Measurements from ENCODE around the gene LSM6. TPM values are rescaled to one million over a fixed set of nuclear protein-coding genes. Genes with fewer than 3 reads are reported as not detected.

LSM6 gene
- polyA plus RNA-seq, 3 donors from 2014 or later = 39.8 to 49.4 (median 49.3) TPM

GRCh38 chr4:146202665-146203064 lies 27.1 kb downstream of the LSM6 start:
- DNase-seq = no peak
- Mint-ChIP-seq H3K27ac (no peak overlapping the region), H3K36me3 (peaks cover 4 to 25% (median 18%) of the 10 kb centered on the region in 3 donors), H3K4me3 (no peak overlapping the region), H3K9me3 (peaks cover 0 to 5% (median 0%) of the 10 kb centered on the region in 6 donors), H3K27me3 (ENCODE audit: low read depth in 3 of 3) (peaks cover 0 to 2% (median 0%) of the 10 kb centered on the region in 3 donors), H3K4me1 (no peaks in the 10 kb centered on the region)

GRCh38 chr4:146207410-146207809 lies 31.9 kb downstream of the LSM6 start:
- H3K27ac Mint-ChIP-seq = no peak overlapping the region
- H3K27me3 Mint-ChIP-seq (ENCODE audit: low read depth in 3 of 3) = peaks cover 1 to 2% (median 1%) of the 10 kb centered on the region in 3 donors
- H3K4me3 Mint-ChIP-seq = no peak overlapping the region
- no peak for DNase-seq
- peaks cover 4 to 15% (median 13%) of the 10 kb centered on the region in 3 donors for H3K36me3 Mint-ChIP-seq
- peaks cover 0 to 5% (median 0%) of the 10 kb centered on the region in 6 donors for H3K9me3 Mint-ChIP-seq
- no peaks in the 10 kb centered on the region for H3K4me1 Mint-ChIP-seq

GRCh38 chr4:146210890-146211289 lies 35.4 kb downstream of the LSM6 start:
- Mint-ChIP-seq H3K4me3 (no peak overlapping the region), H3K27ac (no peak overlapping the region), H3K9me3 (no peaks in the 10 kb centered on the region), H3K36me3 (peaks cover 0 to 3% (median 0%) of the 10 kb centered on the region in 3 donors), H3K27me3 (ENCODE audit: low read depth in 3 of 3) (peaks cover 1 to 4% (median 3%) of the 10 kb centered on the region in 3 donors), H3K4me1 (no peaks in the 10 kb centered on the region)
- no peak for DNase-seq

GRCh38 chr4:146211440-146211839 lies 35.9 kb downstream of the LSM6 start:
- H3K27ac Mint-ChIP-seq = peak overlapping the region in 1 of 6 donors; percentile 43
- peaks cover 0 to 3% (median 0%) of the 10 kb centered on the region in 3 donors for H3K36me3 Mint-ChIP-seq
- no peak overlapping the region for H3K4me3 Mint-ChIP-seq
- H3K4me1 Mint-ChIP-seq = no peaks in the 10 kb centered on the region
- peaks cover 1 to 4% (median 3%) of the 10 kb centered on the region in 3 donors for H3K27me3 Mint-ChIP-seq (ENCODE audit: low read depth in 3 of 3)
- no peaks in the 10 kb centered on the region for H3K9me3 Mint-ChIP-seq
- DNase-seq = no peak

GRCh38 chr4:146212781-146213180 lies 37.3 kb downstream of the LSM6 start:
- H3K4me1 Mint-ChIP-seq = no peaks in the 10 kb centered on the region
- DNase-seq = no peak
- no peaks in the 10 kb centered on the region for H3K9me3 Mint-ChIP-seq
- peaks cover 0 to 3% (median 0%) of the 10 kb centered on the region in 3 donors for H3K36me3 Mint-ChIP-seq
- no peak overlapping the region for H3K4me3 Mint-ChIP-seq
- peaks cover 1 to 4% (median 3%) of the 10 kb centered on the region in 3 donors for H3K27me3 Mint-ChIP-seq (ENCODE audit: low read depth in 3 of 3)
- H3K27ac Mint-ChIP-seq = no peak overlapping the region

- H3K36me3 Mint-ChIP-seq = no peaks in the 10 kb centered on the region
- no peak within 1 kb of the TSS for H3K4me3 Mint-ChIP-seq
- DNase-seq = no peak
- H3K9me3 Mint-ChIP-seq = no peaks in the 10 kb centered on the region
- H3K27me3 Mint-ChIP-seq (ENCODE audit: low read depth in 3 of 3) = peaks cover 1 to 4% (median 3%) of the 10 kb centered on the region in 3 donors
- H3K4me1 Mint-ChIP-seq = no peaks in the 10 kb centered on the region
- H3K27ac Mint-ChIP-seq = peak within 1 kb of the TSS in 1 of 6 donors; percentile 23
These were observed 38.7 kb downstream of the LSM6 start, which contains the start of gene REELD1 for GRCh38 chr4:146214238-146214637. Gene REELD1 (plus strand): TSS chr4:146214538. CDS start chr4:146216953, 2,415 bp downstream.

- no peak for DNase-seq
- Mint-ChIP-seq H3K36me3 (no peaks in the 10 kb centered on the region), H3K4me3 (no peak overlapping the region), H3K4me1 (no peaks in the 10 kb centered on the region), H3K9me3 (no peaks in the 10 kb centered on the region), H3K27me3 (ENCODE audit: low read depth in 3 of 3) (peaks cover 0 to 2% (median 2%) of the 10 kb centered on the region in 3 donors), H3K27ac (no peak overlapping the region)
These were observed 46.8 kb downstream of the LSM6 start for GRCh38 chr4:146222313-146222712.

GRCh38 chr4:146224326-146224966 lies 48.9 kb downstream of the LSM6 start:
- no peaks in the 10 kb centered on the region for H3K36me3 Mint-ChIP-seq
- DNase-seq = no peak
- no peaks in the 10 kb centered on the region for H3K4me1 Mint-ChIP-seq
- H3K27ac Mint-ChIP-seq = no peak overlapping the region
- H3K4me3 Mint-ChIP-seq = no peak overlapping the region
- no peaks in the 10 kb centered on the region for H3K9me3 Mint-ChIP-seq
- H3K27me3 Mint-ChIP-seq (ENCODE audit: low read depth in 3 of 3) = peaks cover 2 to 5% (median 2%) of the 10 kb centered on the region in 3 donors

GRCh38 chr4:146229406-146229805 lies 53.9 kb downstream of the LSM6 start:
- no peaks in the 10 kb centered on the region for H3K9me3 Mint-ChIP-seq

GRCh38 chr4:146232131-146232722 lies 56.7 kb downstream of the LSM6 start:
- H3K27ac Mint-ChIP-seq = no peak overlapping the region
- no peak for DNase-seq
- H3K36me3 Mint-ChIP-seq = no peaks in the 10 kb centered on the region
- H3K27me3 Mint-ChIP-seq (ENCODE audit: low read depth in 3 of 3) = peaks cover 1 to 8% (median 5%) of the 10 kb centered on the region in 3 donors
- H3K4me1 Mint-ChIP-seq = no peaks in the 10 kb centered on the region
- H3K9me3 Mint-ChIP-seq = no peaks in the 10 kb centered on the region
- H3K4me3 Mint-ChIP-seq = no peak overlapping the region

More at GRCh38 chr4:146229406-146229805, 53.9 kb downstream of the LSM6 start:
- H3K4me3 Mint-ChIP-seq = no peak overlapping the region
- no peak overlapping the region for H3K27ac Mint-ChIP-seq
- DNase-seq = no peak
- H3K36me3 Mint-ChIP-seq = no peaks in the 10 kb centered on the region
- peaks cover under 1 to 5% (median 5%) of the 10 kb centered on the region in 3 donors for H3K27me3 Mint-ChIP-seq (ENCODE audit: low read depth in 3 of 3)
- no peaks in the 10 kb centered on the region for H3K4me1 Mint-ChIP-seq

- no peaks in the 10 kb centered on the region for H3K4me1 Mint-ChIP-seq
- H3K9me3 Mint-ChIP-seq = no peaks in the 10 kb centered on the region
These were observed 60.2 kb downstream of the LSM6 start for GRCh38 chr4:146235654-146236177.

GRCh38 chr4:146236216-146236615 lies 60.7 kb downstream of the LSM6 start:
- Mint-ChIP-seq H3K27ac (peak overlapping the region in 1 of 6 donors; percentile 18), H3K4me3 (no peak overlapping the region), H3K4me1 (no peaks in the 10 kb centered on the region), H3K36me3 (no peaks in the 10 kb centered on the region), H3K27me3 (ENCODE audit: low read depth in 3 of 3) (peaks cover 3 to 9% (median 8%) of the 10 kb centered on the region in 3 donors), H3K9me3 (no peaks in the 10 kb centered on the region)
- DNase-seq = no peak

More at GRCh38 chr4:146235654-146236177, 60.2 kb downstream of the LSM6 start:
- Mint-ChIP-seq H3K27me3 (ENCODE audit: low read depth in 3 of 3) (peaks cover 3 to 9% (median 8%) of the 10 kb centered on the region in 3 donors), H3K27ac (no peak overlapping the region), H3K4me3 (no peak overlapping the region), H3K36me3 (no peaks in the 10 kb centered on the region)
- DNase-seq = no peak

- Mint-ChIP-seq H3K27ac (no peak overlapping the region), H3K27me3 (ENCODE audit: low read depth in 3 of 3) (peaks cover 3 to 12% (median 9%) of the 10 kb centered on the region in 3 donors), H3K4me3 (no peak overlapping the region), H3K4me1 (peaks cover 0 to 4% of the 10 kb centered on the region in 2 donors), H3K9me3 (no peaks in the 10 kb centered on the region), H3K36me3 (no peaks in the 10 kb centered on the region)
- no peak for DNase-seq
These were observed 61.6 kb downstream of the LSM6 start for GRCh38 chr4:146237092-146237491.

- Mint-ChIP-seq H3K27ac (no peak overlapping the region), H3K4me1 (peaks cover 0 to 4% of the 10 kb centered on the region in 2 donors), H3K9me3 (no peaks in the 10 kb centered on the region), H3K36me3 (no peaks in the 10 kb centered on the region), H3K27me3 (ENCODE audit: low read depth in 3 of 3) (peaks cover 3 to 12% (median 6%) of the 10 kb centered on the region in 3 donors), H3K4me3 (no peak overlapping the region)
- no peak for DNase-seq
These were observed 62.6 kb downstream of the LSM6 start for GRCh38 chr4:146238107-146238506.
